ENCODE measurements around the gene KIZ.

KIZ gene

DNA sequence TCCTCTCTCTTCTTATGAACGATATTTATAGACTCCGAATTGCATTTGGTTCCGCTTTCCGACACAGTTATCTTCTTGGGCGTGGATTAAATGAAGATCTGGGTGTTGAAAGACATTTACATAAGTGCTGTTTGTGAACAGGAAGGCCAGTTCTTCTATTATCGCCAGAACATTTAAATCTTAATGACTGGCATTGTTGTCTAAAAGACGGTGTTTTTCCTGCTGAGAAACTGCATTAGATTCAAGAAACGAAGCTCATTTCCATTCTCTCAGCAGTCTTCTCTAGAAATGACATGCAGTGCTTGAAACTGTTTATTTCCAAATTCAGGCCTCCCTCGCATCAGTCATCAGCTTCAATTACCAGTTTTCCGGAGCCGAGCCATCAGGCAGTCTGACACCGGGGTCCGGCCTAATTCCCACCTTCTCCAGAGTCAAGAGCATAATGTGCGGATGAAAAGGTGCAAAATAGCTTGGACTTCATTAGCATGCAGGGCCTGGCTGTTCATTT, 35.7 kb upstream of the KIZ start:
- TF ChIP-seq, protein P1, sequence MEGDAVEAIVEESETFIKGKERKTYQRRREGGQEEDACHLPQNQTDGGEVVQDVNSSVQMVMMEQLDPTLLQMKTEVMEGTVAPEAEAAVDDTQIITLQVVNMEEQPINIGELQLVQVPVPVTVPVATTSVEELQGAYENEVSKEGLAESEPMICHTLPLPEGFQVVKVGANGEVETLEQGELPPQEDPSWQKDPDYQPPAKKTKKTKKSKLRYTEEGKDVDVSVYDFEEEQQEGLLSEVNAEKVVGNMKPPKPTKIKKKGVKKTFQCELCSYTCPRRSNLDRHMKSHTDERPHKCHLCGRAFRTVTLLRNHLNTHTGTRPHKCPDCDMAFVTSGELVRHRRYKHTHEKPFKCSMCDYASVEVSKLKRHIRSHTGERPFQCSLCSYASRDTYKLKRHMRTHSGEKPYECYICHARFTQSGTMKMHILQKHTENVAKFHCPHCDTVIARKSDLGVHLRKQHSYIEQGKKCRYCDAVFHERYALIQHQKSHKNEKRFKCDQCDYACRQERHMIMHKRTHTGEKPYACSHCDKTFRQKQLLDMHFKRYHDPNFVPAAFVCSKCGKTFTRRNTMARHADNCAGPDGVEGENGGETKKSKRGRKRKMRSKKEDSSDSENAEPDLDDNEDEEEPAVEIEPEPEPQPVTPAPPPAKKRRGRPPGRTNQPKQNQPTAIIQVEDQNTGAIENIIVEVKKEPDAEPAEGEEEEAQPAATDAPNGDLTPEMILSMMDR (IDR thresholded peaks at IDR 0.05; ENCODE audit: low read depth, low read length), result no peak
- no peak overlapping the region for H3K4me3 ChIP-seq (ENCODE audit: low read depth, low read length)

DNA sequence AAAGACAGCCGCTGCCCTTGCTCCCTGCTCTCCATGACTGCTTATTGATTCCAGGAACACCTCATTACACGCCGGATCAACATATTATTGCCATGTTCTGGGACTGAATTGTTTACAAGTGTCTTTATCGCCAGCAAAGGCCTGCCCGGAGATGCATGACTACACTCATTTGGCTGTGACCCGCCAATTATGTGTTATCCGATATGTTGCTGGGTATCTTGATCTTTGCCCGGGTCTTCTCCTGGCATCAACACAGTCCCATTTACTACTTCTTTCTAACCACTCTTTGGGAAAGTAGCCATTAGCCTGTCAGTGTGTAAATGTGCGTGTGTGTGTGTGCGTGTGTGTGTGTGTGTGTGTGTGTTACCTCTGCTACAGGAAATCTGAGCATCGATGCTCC, 35.2 kb upstream of the KIZ start:
- no peak overlapping the region for H3K4me3 ChIP-seq (ENCODE audit: low read depth, low read length)
- TF ChIP-seq, protein P1 (IDR thresholded peaks at IDR 0.05; ENCODE audit: low read depth, low read length), result no peak

DNA sequence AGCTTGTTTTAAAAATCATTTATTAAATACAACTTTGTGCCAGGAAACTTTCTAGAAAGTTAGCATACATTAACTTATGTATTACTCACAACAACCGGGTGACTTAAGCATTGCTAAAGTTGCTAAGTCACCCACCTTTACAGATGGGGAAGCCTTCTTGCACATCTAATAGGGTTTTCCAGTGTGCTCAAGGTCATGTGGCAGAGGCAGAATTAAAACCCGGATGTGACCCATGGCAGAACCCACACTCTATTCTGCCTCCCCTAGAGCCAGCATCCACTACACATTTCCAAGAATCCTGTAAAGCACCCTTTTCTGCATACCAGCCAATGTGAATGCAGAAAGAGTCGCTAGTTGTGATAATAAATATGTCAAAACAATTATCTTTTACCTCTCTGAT, 33.1 kb upstream of the KIZ start:
- no peak overlapping the region for H3K4me3 ChIP-seq (ENCODE audit: low read depth, low read length)
- TF ChIP-seq, protein P1 (IDR thresholded peaks at IDR 0.05; ENCODE audit: low read depth, low read length), result no peak

DNA sequence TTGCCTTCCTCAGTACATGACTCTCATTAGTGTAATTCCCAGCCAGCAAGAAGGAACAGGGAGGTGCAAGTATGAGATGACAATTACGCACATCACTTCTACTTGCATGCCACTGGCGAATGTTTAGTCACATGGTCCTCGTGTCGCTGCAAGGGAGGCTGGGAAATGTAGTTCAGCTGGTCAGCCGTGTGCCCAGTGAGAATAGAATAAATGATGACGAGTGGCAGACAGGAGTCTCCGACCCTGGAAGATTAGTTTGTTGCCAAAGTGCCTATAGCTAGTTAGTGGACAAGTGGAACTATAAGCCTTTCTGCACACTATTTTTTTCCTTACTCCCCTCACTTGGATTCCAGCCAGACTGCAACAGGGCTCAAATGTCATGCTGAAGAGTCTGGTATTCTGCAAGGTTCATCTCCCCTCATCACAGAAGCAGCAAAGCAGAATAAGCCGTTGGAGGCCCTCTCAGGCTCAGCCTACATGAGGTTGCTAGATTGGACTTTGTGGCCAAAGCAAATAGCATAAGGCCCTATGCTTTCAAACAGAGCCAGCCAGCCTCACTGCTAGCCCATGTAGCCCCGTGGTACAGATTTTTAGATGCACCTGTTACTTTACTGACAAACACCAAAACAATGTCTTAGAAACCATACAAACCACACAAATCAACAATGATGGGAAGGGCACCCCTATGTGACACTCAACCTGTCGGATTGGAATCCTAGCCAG, 29.4 kb upstream of the KIZ start:
- no peak overlapping the region for H3K4me3 ChIP-seq (ENCODE audit: low read depth, low read length)
- TF ChIP-seq, protein P1 (IDR thresholded peaks at IDR 0.05; ENCODE audit: low read depth, low read length), result no peak

DNA sequence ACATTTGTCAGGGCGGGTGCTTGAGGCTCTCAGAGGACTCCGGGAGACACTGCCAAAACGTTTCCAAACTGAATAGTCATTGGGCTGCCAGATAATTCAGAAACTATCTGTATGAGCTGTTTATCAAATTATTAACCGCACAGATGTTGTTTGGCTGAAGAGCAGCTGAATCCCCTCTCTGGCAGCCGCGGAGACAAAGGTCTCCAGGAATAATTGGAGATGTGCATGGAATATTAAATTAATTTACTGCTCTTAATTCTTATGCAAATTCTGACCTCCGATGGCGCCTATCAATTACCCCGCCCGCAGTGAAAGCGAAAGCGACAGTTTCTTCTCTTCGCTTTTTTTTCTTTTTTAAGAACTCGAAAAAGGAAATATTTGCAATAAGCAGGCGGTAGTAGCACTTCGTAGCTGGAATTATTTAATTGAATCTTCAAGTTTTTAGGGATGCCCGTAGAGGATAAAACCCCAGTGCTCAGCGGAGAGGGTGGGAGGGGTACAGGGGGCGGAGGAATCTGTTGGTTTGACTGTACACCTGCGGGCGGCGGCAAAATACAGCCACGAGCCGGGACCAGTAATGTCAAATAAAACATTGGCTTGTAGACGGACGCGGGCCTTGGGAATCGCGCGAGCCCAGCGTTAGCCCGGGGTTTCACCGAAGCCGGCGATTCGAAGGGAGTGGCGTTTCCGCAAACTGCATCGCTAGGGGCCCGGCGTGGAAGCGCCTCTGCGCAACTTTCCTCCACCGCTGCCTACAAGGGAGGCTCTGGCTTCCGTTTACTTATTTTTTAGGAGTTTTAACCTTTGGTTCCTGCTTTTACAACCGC, 25.9 kb upstream of the KIZ start:
- peak overlapping the region; percentile 35 for H3K4me3 ChIP-seq (ENCODE audit: low read depth, low read length)
- TF ChIP-seq, protein P1 (IDR thresholded peaks at IDR 0.05; ENCODE audit: low read depth, low read length), result no peak

DNA sequence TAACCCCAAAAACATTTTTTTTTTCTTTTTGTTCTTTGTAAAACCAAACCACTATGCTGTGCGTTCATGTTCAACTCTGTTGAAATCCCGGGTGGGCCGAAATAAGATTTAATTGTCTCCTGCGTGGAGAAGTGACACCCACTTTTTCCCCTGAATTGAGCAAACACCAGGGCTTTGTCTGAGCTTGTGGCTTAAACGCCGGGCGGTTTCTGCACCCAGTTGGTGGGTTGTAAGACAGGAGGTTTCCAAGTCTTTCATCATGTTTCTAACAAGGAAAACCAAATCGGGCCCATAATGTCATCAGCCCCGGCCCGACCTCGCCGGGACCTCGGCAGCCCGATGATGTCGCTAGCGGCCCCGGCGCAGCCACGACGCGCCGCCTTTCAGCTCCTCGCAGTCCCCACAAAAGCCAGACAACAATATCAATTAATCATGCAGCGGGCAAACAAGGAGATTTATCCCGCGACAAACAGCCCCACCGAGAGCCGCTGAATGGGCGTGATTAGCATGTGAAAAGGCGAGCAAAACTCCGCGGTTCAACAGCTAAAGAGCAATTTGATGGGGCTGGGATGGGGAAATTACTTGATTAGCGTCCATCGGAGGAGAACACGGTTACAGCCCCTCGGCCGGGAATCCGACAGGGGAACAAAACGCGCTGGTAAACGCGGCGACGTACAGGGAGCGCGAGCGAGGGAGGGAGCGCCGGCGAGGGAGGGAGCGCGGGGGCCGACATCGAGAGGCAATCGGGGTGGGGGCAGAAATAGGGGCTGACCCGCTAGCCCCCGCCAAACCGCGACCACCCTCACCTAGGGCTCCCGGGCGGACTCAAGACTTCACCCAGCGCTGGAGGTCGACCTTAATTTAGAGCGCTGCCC, 25.1 kb upstream of the KIZ start:
- TF ChIP-seq, protein P1 (IDR thresholded peaks at IDR 0.05; ENCODE audit: low read depth, low read length), result no peak
- peak overlapping the region; percentile 35 for H3K4me3 ChIP-seq (ENCODE audit: low read depth, low read length)
